WTC11 (cell line): Measurements from ENCODE around the gene MASP1. TPM values are rescaled to one million over a fixed set of nuclear protein-coding genes. Genes with fewer than 3 reads are reported as not detected.

Experiments used
- ATAC-seq: fragments of 200-7000 bp; cut with Tn5 transposase; 2 replicates; pipeline ENCODE4 v1.10.0; 2021; ENCODE audit warnings: mild to moderate bottlenecking, moderate library complexity
- CTCF ChIA-PET: fragments of 300-600 bp; sonication (Branson Sonifier 250); formaldehyde crosslinking; loops from one replicate; lab custom pipeline; 2021; ENCODE audit warnings: antibody characterized with exemption; lab: Charles Lee
- POLR2A ChIA-PET: fragments of 350-600 bp; sonication (Branson Sonifier 250); formaldehyde crosslinking; loops from one replicate; lab custom pipeline; 2021; ENCODE audit warnings: antibody characterized with exemption; lab: Charles Lee
- DNase-seq: peaks from one replicate; pipeline ENCODE4 v3.0.0; 2021; ENCODE audit warnings: low spot score
- H3K27ac Mint-ChIP-seq: 2 replicates; pipeline ENCODE4 v1.8.0; 2021; ENCODE audit warnings: mixed read lengths
- H3K27me3 Mint-ChIP-seq: 2 replicates; pipeline ENCODE4 v1.8.0; 2021; ENCODE audit warnings: low read depth, mild to moderate bottlenecking, moderate library complexity, mixed read lengths
- H3K36me3 Mint-ChIP-seq: 2 replicates; pipeline ENCODE4 v1.8.0; 2021; ENCODE audit warnings: mixed read lengths
- H3K4me1 Mint-ChIP-seq: 2 replicates; pipeline ENCODE4 v1.8.0; 2022; ENCODE audit warnings: mixed read lengths
- H3K4me3 Mint-ChIP-seq: 2 replicates; pipeline ENCODE4 v1.8.0; 2021; ENCODE audit warnings: mild to moderate bottlenecking, moderate library complexity, mixed read lengths
- H3K9me3 Mint-ChIP-seq: 2 replicates; pipeline ENCODE4 v1.8.0; 2021; ENCODE audit warnings: mixed read lengths
- CREB1 ChIP-seq: sonication (generic); formaldehyde crosslinking; IDR thresholded peaks from 2 replicates; pipeline ENCODE4 v1.8.0; 2023; ENCODE audit warnings: mild to moderate bottlenecking, missing genetic modification reagents
- FOXJ3 ChIP-seq: sonication (generic); formaldehyde crosslinking; IDR thresholded peaks from 2 replicates; pipeline ENCODE4 v1.9.0; 2021; ENCODE audit warnings: missing genetic modification reagents, mild to moderate bottlenecking, borderline replicate concordance
- MYBL2 ChIP-seq: sonication (generic); formaldehyde crosslinking; IDR thresholded peaks from 2 replicates; pipeline ENCODE4 v1.8.1; 2023; ENCODE audit warnings: mild to moderate bottlenecking, moderate library complexity, missing genetic modification reagents
- RELA ChIP-seq: sonication (generic); formaldehyde crosslinking; IDR thresholded peaks from 2 replicates; pipeline ENCODE4 v1.8.1; 2022; ENCODE audit warnings: missing genetic modification reagents, mild to moderate bottlenecking, borderline replicate concordance
- SMAD4 ChIP-seq: sonication (generic); formaldehyde crosslinking; IDR thresholded peaks from 2 replicates; pipeline ENCODE4 v1.8.0; 2022; ENCODE audit warnings: mild to moderate bottlenecking, missing genetic modification reagents
- SP1 ChIP-seq: sonication (generic); formaldehyde crosslinking; conservative IDR thresholded peaks from 2 replicates; pipeline ENCODE4 v1.8.1; 2022; ENCODE audit warnings: missing genetic modification reagents
- TCF7 ChIP-seq: sonication (generic); formaldehyde crosslinking; IDR thresholded peaks from 2 replicates; pipeline ENCODE4 v1.8.0; 2022; ENCODE audit warnings: mild to moderate bottlenecking, low read depth, missing genetic modification reagents, moderate library complexity
- TEAD1 ChIP-seq: sonication (generic); formaldehyde crosslinking; IDR thresholded peaks from 2 replicates; pipeline ENCODE4 v1.8.0; 2022; ENCODE audit warnings: mild to moderate bottlenecking, missing genetic modification reagents
- TEAD4 ChIP-seq: sonication (generic); formaldehyde crosslinking; IDR thresholded peaks from 2 replicates; pipeline ENCODE4 v1.8.0; 2022; ENCODE audit warnings: mild to moderate bottlenecking, missing genetic modification reagents
- ZNF671 ChIP-seq: fragments of 250-450 bp; sonication (Bioruptor Pico); IDR thresholded peaks from 2 replicates; pipeline ENCODE4 v1.8.0; 2021; ENCODE audit warnings: mild to moderate bottlenecking
- total RNA-seq: library from RNA; stranded (reverse); gene quantifications from 3 replicates; pipeline ENCODE4 v1.2.3, GENCODE V29; 2021
- TF ChIP-seq, protein P1 (sequence below): sonication (generic); formaldehyde crosslinking; conservative IDR thresholded peaks from 2 replicates; pipeline ENCODE4 v1.8.1; 2023; ENCODE audit warnings: mild to moderate bottlenecking, low read depth, missing genetic modification reagents, moderate library complexity
- TF ChIP-seq, protein P2 (sequence below): fragments of 250-450 bp; sonication (Bioruptor Pico); IDR thresholded peaks from 2 replicates; pipeline ENCODE4 v1.9.0; 2021; ENCODE audit warnings: moderate library complexity, mild to moderate bottlenecking, inconsistent platforms, borderline replicate concordance
- TF ChIP-seq, protein P3 (sequence below): sonication (generic); formaldehyde crosslinking; IDR thresholded peaks from 2 replicates; pipeline ENCODE4 v1.8.0; 2022; ENCODE audit warnings: mild to moderate bottlenecking, missing genetic modification reagents
- TF ChIP-seq, protein P4 (sequence below): sonication (generic); formaldehyde crosslinking; IDR thresholded peaks from 2 replicates; pipeline ENCODE4 v1.8.1; 2023; ENCODE audit warnings: mild to moderate bottlenecking, missing genetic modification reagents

Gene MASP1
- total RNA-seq, 1 experiment from 2014 or later = 2.2 TPM

DNA sequence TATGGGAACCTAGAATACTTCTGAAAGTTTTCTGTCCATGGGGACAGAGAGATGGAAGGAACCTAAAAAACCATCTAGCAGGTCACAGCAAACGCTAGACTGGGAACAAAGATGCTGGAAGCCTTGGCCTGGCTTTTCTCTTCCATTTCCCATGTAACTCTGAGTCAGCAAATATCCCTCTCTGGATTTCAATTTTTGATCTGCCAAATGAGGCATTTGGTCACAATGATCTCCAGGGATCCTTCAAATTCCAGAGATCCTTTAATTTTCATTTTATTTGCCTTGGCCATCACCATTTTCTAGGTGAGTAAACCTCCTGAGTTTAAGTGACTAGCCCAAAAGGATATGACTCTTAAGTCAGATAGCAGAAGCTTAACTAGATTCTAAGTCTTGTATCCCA, 54.6 kb downstream of the MASP1 start:
- TF ChIP-seq SP1 (CRISPR knock-in tag) = no peak
- TF ChIP-seq TEAD4 = no peak
- TF ChIP-seq SMAD4 = no peak
- TF ChIP-seq ZNF671 (CRISPR knock-in tag) = no peak
- TF ChIP-seq, protein P1, sequence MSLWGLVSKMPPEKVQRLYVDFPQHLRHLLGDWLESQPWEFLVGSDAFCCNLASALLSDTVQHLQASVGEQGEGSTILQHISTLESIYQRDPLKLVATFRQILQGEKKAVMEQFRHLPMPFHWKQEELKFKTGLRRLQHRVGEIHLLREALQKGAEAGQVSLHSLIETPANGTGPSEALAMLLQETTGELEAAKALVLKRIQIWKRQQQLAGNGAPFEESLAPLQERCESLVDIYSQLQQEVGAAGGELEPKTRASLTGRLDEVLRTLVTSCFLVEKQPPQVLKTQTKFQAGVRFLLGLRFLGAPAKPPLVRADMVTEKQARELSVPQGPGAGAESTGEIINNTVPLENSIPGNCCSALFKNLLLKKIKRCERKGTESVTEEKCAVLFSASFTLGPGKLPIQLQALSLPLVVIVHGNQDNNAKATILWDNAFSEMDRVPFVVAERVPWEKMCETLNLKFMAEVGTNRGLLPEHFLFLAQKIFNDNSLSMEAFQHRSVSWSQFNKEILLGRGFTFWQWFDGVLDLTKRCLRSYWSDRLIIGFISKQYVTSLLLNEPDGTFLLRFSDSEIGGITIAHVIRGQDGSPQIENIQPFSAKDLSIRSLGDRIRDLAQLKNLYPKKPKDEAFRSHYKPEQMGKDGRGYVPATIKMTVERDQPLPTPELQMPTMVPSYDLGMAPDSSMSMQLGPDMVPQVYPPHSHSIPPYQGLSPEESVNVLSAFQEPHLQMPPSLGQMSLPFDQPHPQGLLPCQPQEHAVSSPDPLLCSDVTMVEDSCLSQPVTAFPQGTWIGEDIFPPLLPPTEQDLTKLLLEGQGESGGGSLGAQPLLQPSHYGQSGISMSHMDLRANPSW (CRISPR knock-in tag) = no peak
- TF ChIP-seq TEAD1 = no peak
- no peak for TF ChIP-seq TCF7 (CRISPR knock-in tag)
- TF ChIP-seq MYBL2 (CRISPR knock-in tag) = no peak
- no peak for TF ChIP-seq FOXJ3 (CRISPR knock-in tag)
- no peak for TF ChIP-seq RELA (CRISPR knock-in tag)
- TF ChIP-seq, protein P2, sequence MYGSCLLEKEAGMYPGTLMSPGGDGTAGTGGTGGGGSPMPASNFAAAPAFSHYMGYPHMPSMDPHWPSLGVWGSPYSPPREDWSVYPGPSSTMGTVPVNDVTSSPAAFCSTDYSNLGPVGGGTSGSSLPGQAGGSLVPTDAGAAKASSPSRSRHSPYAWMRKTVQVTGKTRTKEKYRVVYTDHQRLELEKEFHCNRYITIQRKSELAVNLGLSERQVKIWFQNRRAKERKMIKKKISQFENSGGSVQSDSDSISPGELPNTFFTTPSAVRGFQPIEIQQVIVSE (CRISPR knock-in tag) = no peak
- Mint-ChIP-seq H3K36me3 (peaks cover 5% of the 10 kb centered on the region), H3K27me3 (peaks cover 3% of the 10 kb centered on the region), H3K27ac (no peak overlapping the region), H3K4me3 (no peak overlapping the region), H3K4me1 (no peaks in the 10 kb centered on the region), H3K9me3 (peaks cover 25% of the 10 kb centered on the region)
- CTCF ChIA-PET = no interaction called here
- ATAC-seq = no peak
- POLR2A ChIA-PET = no interaction called here
- no peak for DNase-seq

DNA sequence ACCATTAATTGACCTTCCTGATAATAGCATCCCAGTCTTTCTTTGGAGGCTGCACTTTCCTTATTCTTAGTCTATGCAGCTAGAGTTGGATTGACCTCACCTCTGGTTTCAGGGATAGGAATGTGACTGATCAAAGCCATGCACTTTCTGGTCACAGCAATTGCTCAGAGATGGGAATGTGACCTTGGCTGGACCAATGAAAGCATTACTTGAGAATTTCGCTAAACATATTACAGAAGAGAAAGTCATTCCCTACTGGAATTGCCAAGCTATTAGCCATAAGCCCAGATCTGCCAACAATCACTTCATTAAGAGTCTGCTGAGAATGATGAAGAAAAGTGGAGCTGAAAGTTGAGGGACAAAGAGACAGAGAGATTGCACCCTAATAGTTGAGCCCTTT, 61.5 kb downstream of the MASP1 start:
- peaks cover 7% of the 10 kb centered on the region; the same call in 1 of the 2 replicates for H3K27me3 Mint-ChIP-seq
- POLR2A ChIA-PET = no interaction called here
- ATAC-seq = no peak

DNA sequence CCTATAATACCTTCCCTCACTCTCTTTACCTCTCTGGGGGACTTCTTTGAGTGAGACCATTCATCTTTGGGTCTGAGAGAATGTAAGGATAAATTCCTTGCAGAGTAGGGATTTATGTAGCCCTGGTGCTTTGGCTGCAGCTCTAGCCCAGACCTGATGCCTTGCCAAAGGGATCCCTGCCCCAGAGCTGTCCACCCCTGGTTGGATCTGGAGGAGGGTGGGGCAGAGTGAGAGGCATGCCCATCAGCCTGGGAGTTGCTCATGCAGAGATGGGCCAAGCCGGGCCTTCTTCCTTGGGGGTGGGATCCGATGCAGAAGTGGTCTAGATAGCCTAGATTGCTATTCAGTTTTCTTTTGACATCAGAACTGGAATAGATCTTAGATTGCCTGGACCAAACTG, 62.8 kb downstream of the MASP1 start:
- no peak for DNase-seq
- Mint-ChIP-seq H3K4me1 (peaks cover 2% of the 10 kb centered on the region; the same call in 1 of the 2 replicates), H3K27ac (no peak overlapping the region), H3K4me3 (no peak overlapping the region), H3K27me3 (peaks cover 7% of the 10 kb centered on the region; the same call in 1 of the 2 replicates), H3K9me3 (peaks cover 9% of the 10 kb centered on the region), H3K36me3 (no peaks in the 10 kb centered on the region)
- ATAC-seq = no peak
- CTCF ChIA-PET = interaction anchor here (0.6 to 0.7 kb wide), 3 partner anchors 81 to 441 kb away, joined by 3 to 4 read pairs (median 3); no protein-coding TSS in a partner anchor
- TF ChIP-seq CREB1 (CRISPR knock-in tag) = no peak
- TF ChIP-seq, protein P3, sequence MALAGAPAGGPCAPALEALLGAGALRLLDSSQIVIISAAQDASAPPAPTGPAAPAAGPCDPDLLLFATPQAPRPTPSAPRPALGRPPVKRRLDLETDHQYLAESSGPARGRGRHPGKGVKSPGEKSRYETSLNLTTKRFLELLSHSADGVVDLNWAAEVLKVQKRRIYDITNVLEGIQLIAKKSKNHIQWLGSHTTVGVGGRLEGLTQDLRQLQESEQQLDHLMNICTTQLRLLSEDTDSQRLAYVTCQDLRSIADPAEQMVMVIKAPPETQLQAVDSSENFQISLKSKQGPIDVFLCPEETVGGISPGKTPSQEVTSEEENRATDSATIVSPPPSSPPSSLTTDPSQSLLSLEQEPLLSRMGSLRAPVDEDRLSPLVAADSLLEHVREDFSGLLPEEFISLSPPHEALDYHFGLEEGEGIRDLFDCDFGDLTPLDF (CRISPR knock-in tag) = no peak
- POLR2A ChIA-PET = no interaction called here

More for the DNA sequence above, 61.5 kb downstream of the MASP1 start:
- no peak overlapping the region for H3K27ac Mint-ChIP-seq
- H3K4me1 Mint-ChIP-seq = no peaks in the 10 kb centered on the region
- peaks cover 9% of the 10 kb centered on the region for H3K9me3 Mint-ChIP-seq
- no peak overlapping the region for H3K4me3 Mint-ChIP-seq
- TF ChIP-seq, protein P4, sequence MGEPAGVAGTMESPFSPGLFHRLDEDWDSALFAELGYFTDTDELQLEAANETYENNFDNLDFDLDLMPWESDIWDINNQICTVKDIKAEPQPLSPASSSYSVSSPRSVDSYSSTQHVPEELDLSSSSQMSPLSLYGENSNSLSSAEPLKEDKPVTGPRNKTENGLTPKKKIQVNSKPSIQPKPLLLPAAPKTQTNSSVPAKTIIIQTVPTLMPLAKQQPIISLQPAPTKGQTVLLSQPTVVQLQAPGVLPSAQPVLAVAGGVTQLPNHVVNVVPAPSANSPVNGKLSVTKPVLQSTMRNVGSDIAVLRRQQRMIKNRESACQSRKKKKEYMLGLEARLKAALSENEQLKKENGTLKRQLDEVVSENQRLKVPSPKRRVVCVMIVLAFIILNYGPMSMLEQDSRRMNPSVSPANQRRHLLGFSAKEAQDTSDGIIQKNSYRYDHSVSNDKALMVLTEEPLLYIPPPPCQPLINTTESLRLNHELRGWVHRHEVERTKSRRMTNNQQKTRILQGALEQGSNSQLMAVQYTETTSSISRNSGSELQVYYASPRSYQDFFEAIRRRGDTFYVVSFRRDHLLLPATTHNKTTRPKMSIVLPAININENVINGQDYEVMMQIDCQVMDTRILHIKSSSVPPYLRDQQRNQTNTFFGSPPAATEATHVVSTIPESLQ (CRISPR knock-in tag) = no peak
- TF ChIP-seq, all 79 proteins: peak for 0
- DNase-seq = no peak
- no peaks in the 10 kb centered on the region for H3K36me3 Mint-ChIP-seq
- CTCF ChIA-PET = interaction anchor here (1.7 to 3.3 kb wide), 2 partner anchors 9 to 449 kb away, joined by 4 to 16 read pairs; no protein-coding TSS in a partner anchor
